HFF-Myc (cell line): ENCODE data around the gene NAP1L4.

Experiments used
- DNase-seq: peaks from one replicate; pipeline ENCODE4 v3.0.0-alpha.2; 2011; ENCODE audit warnings: low read depth; ENCODE audit errors: extremely low read depth
- H3K4me3 ChIP-seq: replicated peaks from 2 replicates; pipeline ENCODE4 v1.5.1; 2011; ENCODE audit warnings: low read depth, mild to moderate bottlenecking, control low read depth, low read length
- CTCF ChIP-seq: IDR thresholded peaks from 2 replicates; pipeline ENCODE4 v1.5.1; 2012; ENCODE audit warnings: mild to moderate bottlenecking, low read depth, low read length, control low read depth; ENCODE audit errors: missing control alignments

NAP1L4 gene

DNA sequence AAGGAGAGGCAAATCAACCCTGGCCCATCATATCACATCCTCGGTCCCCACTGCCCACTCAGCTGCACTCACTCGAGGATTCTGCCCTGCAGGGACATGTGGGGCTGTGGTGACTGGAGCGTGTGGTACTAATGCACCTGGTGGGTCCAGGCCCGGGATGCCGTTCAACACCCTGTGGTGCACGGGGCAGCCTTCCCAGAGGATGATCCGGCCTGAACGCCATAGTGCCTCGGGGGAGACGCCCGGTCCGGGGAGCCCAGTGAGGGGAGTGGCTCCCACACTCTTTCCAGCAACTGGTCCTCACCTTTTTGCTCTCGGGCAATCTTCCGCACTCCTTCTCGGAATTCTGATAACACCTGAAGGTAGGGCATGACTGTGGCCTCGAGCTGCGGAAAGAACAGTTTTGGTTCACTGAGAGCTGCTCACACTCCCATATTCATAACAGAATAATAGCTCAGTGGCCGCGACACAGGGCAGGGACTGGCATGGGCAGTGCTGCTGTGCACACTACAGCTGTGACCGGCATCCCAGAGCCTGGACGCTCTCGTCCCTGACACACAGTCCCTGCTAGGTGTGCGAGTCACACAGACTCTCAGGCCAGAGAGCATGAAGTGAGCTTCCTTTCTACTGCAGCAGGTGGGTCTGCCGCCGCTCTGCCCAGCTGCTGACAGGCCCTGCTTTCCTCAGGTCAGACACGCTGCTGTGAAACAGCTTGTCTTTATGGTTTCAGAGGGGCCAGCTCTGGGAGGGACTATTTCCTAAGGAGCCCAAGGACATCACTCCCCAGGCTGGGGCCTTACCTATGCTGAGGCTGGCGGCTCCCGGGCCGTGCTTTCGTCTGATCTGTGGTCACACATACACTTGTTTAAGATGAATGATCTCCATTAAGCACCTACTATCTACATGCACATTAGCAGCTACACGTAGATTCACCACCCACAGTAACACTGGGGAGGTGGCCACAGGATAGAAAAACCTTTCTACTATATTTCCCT, 20.1 kb upstream of the NAP1L4 start:
- TF ChIP-seq CTCF = no peak
- no peak overlapping the region for H3K4me3 ChIP-seq
- no peak for DNase-seq

DNA sequence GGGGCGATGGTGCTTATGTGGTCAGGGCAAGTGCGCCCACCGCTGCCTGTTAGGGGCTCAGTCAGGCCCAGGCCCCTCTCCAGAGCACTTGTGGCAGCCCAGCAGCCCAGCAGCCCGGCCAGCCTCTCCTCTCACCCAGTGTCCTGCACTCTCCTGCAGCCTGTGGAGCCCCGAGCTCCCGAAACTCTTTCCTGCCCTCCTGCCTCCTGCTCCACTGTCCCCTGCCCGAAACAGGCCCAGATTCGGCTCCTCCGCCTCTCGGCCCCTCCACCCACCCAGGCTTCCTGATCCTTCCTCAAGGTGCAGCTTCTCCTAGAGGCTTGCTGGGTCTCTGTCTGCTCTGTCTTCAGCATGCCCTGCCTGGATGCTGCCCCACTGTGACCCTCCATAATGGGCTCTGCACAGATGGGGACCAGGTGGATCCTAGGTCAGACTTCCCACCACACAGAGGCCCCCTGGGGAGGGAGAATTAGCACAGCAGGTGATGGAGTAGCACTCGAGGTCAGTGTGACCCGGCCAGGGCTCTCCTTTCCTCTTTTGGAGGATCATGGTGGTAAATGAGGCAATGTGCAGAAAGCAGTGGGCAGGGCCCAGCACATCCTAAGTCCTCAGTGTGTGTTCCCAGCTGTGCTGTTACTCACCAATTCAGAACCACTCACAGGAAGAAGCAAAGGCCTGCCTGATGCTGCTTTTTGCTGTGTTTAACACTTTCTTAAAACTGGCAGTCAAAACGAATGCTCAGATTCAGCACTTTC, 18.6 kb upstream of the NAP1L4 start:
- TF ChIP-seq CTCF = no peak
- no peak overlapping the region for H3K4me3 ChIP-seq
- no peak for DNase-seq

GRCh38 chr11:3010004-3010403, 17.9 kb upstream of the NAP1L4 start:
- no peak for DNase-seq
- H3K4me3 ChIP-seq = no peak overlapping the region
- no peak for TF ChIP-seq CTCF

DNA sequence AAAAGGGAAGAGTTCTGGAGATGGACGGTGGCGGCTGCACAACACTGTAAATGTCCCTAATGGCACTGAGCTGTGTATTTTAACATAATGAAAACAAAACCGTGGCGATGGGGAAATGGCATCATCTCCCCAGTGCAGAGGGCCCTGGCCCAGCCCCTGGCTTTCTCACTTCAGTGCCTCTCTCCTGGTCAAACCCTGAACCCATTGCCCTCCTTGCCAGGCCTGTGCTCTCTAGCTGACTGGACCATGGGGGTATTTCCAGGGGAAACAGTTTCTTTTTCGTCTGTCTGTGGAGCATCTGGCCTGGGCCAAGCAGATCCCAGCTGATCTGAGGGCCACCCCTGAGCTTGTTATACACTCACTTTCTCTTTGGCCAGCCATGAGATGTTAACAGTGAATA, 17.4 kb upstream of the NAP1L4 start:
- no peak overlapping the region for H3K4me3 ChIP-seq
- DNase-seq = no peak
- no peak for TF ChIP-seq CTCF

DNA sequence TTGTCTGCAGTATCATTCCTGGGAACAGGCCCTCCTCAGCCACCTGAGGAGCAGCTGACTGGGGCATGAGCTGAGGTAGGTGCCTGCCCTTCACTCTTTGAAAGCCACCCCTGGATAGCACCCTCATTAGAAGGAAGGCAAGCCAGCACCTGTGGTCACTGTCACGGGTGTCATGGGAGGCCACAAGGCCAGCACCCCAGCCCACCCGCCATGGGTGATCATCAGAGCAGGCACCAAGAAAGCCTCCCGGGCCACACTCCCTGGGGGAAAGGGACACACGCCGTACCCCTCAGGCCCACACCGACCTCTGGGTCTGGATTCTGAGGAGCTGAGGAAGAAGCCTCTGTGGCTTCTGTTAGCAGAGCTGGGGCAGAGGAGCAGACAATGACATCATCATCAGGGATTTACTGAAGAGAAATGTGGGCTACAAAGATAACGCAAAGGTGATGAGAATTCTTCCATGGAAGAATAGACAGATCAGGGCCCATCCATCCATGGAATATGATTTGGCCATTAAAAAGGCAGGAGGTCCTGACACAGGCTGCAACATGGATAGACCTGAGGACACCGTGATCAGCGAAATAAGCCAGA, 16.7 kb upstream of the NAP1L4 start:
- H3K4me3 ChIP-seq = no peak overlapping the region
- TF ChIP-seq CTCF = no peak
- no peak for DNase-seq

- no peak for TF ChIP-seq CTCF
- DNase-seq = no peak
- no peak overlapping the region for H3K4me3 ChIP-seq
These were observed 15.4 kb upstream of the NAP1L4 start for GRCh38 chr11:3007404-3008010.
